IPS DF 4.7 (cell line): ENCODE measurements around the gene MRGPRF.

Source experiments
- DNase-seq: peaks from one replicate; pipeline ENCODE4 v3.0.0-alpha.2; 2013; ENCODE audit warnings: low spot score; ENCODE audit errors: extremely low read depth

MRGPRF gene

GRCh38 chr11:69024509-69024908 is 11.5 kb upstream of the MRGPRF start:
- DNase-seq, result no peak

DNA sequence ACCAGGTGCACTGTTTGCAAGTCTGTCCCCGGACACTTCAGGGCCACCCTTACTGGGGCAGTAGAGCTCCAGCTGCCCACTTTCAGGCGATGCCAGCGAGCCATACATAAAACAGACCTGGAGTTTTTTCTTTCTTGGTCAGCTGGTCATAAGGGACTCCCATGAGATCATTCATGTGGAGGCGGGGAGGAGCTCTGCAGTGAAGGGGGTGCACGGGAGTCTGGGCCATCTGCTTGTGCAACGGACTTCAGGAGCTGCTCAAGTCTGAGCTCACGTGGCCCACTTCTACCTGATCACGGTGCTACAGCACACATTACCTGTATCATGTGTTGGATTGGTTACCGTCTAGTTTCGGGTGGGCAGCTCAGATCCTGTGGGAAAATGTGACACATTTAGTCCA is 9.2 kb upstream of the MRGPRF start:
- no peak for DNase-seq

DNA sequence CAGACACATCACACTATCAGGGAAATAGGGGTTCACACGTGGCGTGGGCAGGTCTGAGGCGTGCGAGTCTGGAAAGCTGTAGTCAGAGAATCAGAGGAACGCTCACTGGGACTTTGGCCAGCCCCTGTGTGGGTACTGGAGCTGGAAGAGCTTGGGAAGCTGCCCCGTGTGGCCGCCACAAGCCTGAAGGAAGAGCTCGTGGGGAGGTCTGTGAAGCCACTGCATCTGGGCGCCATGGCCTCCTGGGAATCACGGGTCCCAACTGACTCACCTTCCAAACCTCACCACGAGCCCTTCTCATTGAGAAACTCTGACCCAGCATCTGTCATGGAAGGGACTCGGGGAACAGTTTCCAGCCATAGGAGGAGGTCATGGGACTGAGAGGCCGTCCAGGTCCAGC is 5.9 kb upstream of the MRGPRF start:
- DNase-seq, result no peak

- DNase-seq, result no peak
Observed at GRCh38 chr11:69017951-69018350, 4.9 kb upstream of the MRGPRF start.

GRCh38 chr11:69014898-69015549 is 2.0 kb upstream of the MRGPRF start:
- no peak for DNase-seq

DNA sequence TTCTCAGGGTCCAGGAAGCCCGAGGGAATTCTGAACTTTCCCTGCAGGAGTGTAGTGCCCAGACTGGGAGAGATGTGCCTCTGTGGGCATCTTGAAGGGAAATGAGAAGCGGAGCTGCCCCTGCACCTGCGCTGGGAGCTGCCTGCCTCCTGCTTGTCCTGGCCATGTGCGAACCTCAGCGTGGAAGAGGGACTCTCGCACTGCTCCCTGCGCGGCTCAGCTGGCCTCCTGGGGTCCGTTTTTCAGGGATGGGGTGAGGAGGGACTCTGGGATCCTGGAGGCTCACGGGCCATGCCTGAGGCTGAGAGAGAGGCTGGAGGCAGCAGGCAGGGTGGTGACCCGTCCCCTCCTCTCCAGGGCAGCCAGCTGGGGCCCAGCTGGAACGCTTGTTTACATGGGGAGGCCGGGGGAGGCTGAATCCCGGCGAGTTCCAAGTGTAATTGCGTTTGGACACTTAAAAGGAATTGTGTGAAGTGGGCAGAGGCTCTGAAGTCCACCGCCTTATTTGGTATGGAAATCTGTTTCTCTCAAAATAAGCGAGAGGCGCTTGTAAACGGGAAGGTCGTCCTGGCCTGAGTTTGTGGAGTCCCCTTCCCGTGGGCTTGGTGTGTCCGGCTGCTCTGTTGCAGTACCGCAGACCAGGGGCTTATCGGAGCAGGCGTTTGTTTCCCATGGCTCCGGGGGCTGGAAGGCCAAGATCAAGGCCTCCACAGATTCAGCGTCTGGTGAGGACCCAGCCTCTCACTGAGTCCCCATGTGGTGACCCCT is 1.2 kb upstream of the MRGPRF start:
- DNase-seq, result no peak

DNA sequence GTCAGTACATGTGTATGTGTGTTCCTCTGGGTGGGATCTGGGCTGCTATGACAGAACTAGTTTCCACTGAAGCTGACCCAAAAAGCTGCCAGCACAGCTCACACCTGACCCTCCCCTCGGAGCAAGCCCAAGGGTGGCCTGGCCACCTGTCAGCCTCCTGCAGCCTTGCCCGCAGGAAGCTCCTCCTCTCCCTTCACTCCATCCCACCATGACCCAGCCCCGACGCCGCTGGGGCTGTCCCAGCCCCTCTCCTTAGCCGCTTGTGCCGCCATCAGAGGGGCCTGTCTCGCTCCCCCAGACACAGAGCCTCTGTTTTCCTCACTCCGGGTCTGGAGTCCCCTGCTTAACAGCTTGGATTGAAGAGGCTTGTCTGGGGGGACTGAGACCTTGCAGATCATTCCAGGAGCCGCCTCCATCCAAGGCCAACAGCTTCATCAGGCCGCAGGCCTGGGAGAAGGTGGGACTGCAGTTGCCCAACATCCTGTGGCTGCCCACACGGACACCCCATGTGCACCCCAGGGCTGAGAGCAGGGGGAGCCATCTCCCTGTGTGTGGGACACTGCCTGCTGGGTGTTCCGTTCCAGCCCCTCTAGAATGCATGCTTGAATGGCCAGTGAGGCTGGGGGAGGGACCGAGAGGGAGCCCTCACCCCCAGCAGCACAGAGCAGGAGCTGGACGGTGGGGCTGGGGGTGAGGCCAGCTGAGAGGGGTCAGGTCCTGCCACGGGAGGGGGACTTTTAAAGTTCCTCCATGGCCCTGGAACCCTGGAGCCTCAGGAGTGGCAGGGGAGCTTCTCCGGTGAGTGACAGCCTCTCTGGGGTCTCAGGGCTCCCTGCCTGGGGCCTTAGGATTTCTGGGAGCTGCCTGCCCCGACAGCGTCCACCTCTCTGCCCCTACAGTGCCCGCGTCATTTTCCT is 696 bp downstream of the MRGPRF start:
- DNase-seq, result no peak

GRCh38 chr11:69011624-69012091 is 1.4 kb downstream of the MRGPRF start:
- no peak for DNase-seq

DNA sequence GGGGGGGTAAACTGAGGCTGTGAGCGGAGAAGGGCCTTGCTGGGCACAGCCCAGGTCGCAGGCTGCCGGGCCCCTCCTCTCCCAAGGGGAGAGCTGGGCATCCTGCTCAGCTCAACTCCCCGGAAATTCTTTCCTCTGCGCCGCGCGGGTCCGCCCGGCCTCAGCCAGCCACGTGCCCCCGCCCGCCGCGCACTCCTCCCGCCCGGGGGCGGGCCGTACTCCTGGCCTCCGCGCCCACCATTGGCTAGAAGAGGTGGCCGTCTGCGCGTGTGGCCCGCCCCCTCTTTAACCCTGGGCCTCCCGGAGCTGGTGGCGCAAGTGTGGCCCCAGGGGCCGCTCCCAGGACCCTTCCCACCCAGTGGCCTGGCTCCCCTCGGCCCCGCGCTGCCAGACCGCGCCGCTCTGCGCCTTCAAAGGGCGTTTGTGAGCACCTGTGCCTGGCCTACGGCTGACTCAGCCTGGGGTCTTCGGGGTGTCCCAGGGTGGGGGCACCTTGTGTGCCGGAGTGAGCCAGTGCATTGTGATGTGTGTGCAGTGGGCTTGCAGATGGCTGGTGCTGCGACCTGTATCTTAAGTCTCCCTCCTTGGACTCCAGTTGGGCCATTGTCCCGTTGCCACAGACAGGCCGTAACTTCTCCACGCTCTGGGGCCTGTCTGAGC is 2.0 kb downstream of the MRGPRF start:
- DNase-seq, result no peak

GRCh38 chr11:69010361-69010891 is 2.6 kb downstream of the MRGPRF start:
- DNase-seq, result no peak

DNA sequence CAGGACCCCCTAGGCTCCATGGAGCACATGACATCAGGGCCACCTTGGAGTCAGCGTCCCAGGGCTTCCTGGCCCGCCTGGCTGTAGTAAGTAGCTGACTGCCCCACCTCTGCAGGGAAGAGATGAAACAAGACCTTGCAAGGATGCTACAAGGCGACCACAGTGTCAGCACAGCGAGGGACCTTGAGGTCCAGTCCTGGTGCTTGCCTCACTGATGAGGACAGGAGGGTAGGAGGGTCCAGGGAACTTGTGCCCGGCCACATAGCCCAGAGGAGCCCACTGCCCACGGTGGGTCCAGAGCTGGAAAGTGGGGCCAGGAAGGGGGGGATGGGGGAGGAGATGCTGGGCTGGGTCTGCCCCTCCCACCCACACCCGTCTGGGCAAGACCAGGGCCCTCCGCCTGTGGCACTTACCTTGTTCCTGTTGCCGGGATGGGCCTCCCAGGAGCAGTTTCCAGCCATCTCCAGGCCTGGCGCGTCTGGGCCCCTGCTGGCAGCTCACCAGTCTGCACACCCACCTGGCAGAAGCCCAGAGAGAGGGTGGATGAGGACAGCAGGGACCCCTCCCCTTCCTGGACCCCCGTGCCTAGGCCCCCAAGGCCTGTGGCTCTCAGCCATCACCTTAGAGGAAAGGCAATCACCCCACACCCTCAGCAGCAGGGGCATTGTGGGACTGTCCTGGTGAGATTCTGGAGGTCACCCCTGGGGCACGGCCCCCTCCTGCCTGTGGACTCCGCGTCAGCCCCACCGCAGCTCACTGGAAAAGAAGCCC is 3.4 kb downstream of the MRGPRF start:
- no peak for DNase-seq

- DNase-seq, result no peak
Observed at GRCh38 chr11:69008737-69009440, 4.2 kb downstream of the MRGPRF start.

DNA sequence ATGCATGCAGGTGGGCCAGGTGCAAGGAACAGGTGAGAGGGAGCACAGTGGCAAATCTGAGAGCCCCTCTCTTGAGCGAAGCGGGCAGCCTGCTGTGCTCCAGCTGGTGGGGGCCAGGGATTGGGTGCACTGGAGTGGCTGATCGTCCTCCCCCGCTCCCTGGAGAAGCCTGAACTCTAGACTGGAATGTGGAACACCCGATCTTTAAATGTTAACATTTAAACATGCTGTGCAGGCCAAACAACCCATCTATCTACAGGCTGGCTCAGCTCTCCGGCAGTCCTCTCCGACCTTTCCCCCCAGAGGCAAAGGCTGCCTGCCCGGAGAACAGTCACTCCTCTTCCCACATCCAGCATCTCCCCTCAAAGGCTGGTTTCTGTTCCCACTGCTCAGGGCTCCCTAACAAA is 5.1 kb downstream of the MRGPRF start:
- DNase-seq, result no peak

DNA sequence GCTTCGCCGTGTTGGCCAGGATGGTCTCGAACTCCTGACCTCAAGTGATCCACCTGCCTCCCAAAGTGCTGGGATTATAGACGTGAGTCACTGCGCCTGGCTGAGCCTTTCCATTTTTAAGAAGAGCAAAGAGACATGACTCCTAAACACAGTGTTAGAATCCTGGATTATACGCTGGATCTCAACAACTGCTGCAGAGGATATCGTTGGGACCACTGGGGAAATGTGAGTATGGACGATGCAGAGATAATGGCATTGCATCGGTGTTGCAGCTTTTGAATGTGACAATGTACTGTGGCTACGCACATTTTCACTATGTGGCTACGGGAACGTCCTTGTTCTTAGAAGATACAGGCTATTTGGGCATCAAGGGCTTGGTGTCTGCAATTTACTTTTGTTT is 6.2 kb downstream of the MRGPRF start:
- DNase-seq, result no peak

DNA sequence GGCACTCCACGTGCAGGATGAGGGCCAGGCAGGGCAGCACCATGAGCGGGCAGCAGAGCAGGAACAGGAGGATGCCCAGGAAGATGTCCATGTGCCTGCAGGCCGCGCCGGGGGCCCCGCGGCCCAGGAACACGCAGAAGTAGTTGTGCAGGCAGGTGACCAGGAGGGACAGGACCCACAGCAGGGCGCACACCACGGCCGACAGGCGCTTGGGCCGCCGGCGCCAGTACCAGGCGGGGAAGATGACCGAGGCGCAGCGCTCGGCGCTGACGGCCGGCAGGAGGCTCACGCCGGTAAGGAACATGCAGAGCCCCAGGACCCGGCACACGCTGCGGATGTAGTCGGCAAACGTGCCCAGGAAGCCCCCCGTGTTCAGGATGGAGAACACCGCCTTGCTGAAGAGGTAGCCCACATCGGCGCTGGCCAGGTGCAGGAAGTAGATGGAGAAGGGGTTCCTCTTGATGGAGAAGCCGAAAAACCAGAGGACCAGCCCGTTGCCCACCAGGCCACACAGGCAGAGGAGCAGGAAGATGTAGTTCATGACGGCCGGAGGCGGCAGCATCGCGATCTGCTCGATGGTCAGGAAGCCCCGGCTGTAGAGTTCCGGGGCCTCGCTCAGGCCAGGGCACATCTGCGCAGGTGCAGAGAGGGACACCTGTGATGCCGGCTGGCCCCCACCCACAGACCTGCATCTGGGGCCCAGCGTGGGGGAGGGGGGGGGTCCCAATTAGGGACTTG is 7.2 kb downstream of the MRGPRF start:
- no peak for DNase-seq

GRCh38 chr11:69005183-69005630 is 7.8 kb downstream of the MRGPRF start:
- no peak for DNase-seq

DNA sequence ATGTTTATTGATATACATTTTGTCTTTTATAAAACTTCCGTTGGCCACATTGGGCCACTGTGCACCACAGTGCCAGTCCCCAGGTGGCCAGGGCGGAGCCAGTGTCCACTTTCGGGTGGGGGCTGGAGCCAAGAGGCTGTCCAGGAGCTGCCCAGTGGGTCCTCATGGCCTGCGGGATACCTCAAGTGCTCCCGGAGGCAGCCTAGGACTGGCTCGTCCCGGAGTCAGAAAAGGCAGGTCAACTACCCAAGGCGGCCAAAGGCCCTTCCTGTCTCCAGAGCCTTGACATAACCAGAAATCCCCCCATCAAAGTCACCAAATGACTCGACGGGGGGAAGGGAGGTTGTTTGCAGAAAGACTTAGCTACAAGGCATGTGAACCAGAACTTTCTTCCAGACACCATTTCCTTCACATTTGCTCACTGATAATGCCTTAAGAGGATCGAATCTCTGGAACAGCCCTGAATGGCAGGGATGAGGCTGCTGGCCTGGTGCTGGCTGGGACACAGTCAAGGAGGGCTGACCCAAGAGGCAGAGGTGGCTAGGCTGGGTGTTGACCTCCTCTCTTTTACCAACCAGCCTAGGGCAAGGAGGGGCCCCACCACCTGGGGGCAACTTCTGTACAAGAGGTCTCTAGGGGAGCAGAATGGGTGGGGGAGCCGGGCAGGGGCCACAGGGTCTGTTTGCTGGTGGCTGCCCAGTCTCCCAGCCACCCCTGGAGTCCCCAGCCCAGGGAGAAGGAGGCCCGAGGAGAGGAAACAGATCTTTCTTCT is 8.4 kb downstream of the MRGPRF start:
- DNase-seq, result no peak

DNA sequence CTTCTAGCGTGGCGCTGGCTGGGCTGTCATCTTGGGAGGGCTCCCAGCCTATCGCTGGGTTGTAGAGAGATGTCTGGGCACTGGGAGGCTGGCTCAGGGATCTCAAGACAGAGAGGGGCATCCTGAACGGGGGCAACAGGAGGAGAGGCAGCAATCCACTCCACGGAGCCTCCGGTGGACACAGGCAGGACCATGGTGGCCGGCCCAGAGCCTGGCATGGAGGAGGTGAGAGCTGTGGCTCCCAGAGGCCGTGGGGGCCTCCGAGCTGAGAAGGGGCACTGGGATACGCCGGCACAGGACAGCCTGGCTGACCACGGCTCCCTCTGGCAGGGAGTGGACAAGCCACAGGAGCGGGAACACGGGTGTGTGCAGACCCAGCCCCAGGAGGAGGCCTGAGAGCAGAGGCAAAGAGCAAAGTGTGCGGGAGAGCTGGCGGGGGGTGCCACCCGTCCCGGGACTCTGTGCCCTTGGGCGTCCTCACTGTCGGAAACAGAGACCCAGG is 9.1 kb downstream of the MRGPRF start:
- DNase-seq, result no peak
